Measurements from ENCODE around the gene IFI6.

IFI6 gene

GRCh38 chr1:27662707-27663393 is 9.1 kb downstream of the IFI6 start:
- no peak overlapping the region for H3K4me3 ChIP-seq (replicated peaks in 1 of 2; ENCODE audit: low read depth in 2 of 2, low read length in 2 of 2)
- DNase-seq (ENCODE audit: low read depth in 2 of 2), result peak; percentile 83 to 86
- TF ChIP-seq, protein P1, sequence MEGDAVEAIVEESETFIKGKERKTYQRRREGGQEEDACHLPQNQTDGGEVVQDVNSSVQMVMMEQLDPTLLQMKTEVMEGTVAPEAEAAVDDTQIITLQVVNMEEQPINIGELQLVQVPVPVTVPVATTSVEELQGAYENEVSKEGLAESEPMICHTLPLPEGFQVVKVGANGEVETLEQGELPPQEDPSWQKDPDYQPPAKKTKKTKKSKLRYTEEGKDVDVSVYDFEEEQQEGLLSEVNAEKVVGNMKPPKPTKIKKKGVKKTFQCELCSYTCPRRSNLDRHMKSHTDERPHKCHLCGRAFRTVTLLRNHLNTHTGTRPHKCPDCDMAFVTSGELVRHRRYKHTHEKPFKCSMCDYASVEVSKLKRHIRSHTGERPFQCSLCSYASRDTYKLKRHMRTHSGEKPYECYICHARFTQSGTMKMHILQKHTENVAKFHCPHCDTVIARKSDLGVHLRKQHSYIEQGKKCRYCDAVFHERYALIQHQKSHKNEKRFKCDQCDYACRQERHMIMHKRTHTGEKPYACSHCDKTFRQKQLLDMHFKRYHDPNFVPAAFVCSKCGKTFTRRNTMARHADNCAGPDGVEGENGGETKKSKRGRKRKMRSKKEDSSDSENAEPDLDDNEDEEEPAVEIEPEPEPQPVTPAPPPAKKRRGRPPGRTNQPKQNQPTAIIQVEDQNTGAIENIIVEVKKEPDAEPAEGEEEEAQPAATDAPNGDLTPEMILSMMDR (IDR thresholded peaks at IDR 0.05; ENCODE audit: low read depth, low read length), result peak; percentile 84

DNA sequence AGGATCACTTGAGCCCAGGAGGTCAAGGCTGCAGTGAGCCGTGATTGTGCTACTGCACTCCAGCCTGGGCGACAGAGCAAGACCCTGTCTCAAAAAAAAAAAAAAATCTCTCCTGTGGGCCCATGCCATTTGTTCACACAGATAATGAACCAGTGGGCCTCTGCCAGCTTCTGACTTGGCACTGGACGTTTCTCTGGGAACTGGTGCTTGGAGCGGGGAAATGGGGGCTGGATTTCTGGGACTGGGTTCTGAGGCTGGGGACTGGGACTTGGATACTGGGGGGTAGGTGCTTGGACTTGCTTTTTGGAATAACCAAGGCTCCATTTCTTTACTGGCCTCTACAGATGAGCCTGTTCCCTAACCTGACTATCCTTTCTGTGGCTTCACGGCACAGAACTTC is 9.7 kb downstream of the IFI6 start:
- no peak overlapping the region for H3K4me3 ChIP-seq (replicated peaks in 1 of 2; ENCODE audit: low read depth in 2 of 2, low read length in 2 of 2)
- TF ChIP-seq, protein P1 (IDR thresholded peaks at IDR 0.05; ENCODE audit: low read depth, low read length), result no peak

DNA sequence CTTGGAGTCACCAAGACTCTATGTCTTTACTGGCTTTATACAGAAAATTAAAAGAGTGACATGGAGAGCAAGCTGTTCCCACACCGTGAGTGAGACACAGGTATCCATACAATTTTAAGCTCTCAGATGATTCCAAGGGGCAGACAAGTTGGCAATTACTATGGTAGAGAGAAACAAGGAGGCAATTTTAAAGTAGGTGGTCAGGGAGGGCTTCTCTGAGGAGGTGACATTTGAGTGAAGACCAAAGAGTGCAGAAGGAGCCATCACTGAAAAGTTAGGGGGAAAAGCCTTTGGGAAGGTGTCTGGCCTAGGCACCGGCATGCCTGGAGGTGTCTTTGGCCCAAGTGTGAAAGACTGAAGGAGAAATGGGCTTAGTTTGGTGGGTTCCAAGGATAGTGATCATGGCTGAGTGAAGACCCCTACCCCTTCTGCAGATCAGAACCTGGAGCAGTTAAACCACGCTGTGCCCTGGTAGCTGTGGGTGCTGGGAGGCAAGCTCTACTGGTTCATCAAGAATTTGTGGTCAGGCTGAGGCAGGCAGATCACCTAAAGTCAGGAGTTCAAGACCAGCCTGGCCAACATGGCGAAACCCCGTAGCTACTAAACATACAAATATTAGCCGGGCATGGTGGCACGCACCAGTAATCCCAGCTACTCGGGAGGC is 10.4 kb downstream of the IFI6 start:
- no peak for DNase-seq (ENCODE audit: low read depth in 2 of 2)
- TF ChIP-seq, protein P1 (IDR thresholded peaks at IDR 0.05; ENCODE audit: low read depth, low read length), result no peak
- no peak overlapping the region for H3K4me3 ChIP-seq (replicated peaks in 1 of 2; ENCODE audit: low read depth in 2 of 2, low read length in 2 of 2)

More for the DNA sequence above, 9.7 kb downstream of the IFI6 start:
- DNase-seq (ENCODE audit: low read depth in 2 of 2), result no peak

DNA sequence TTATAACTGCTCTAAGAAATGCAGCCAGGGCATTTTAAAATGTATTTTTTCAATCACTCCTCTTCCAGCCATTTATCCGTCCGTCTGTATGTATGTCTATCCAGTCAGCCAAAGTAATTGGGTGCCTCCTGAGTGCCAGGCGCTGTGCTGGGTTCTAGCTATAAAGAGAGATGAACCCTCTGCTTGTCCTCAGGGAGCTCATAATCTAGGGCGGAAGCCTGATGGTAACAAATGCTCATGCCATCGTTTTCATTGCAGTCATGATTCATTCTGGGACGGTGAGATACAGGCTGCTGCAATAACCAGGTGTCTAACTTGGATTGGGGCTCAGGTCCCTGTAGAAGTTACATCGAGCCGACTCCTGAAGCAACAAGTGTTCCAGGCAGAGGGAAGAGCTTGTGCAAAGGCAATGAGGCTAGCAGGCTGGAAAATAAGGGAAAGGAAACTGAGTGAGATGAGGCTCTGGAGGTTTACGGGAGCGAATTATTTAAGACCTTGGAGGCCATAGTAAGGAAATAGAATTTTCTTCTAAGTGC is 11.6 kb downstream of the IFI6 start:
- no peak for DNase-seq (ENCODE audit: low read depth in 2 of 2)
- TF ChIP-seq, protein P1 (IDR thresholded peaks at IDR 0.05; ENCODE audit: low read depth, low read length), result no peak
- peak overlapping the region; percentile 32 to 39 for H3K4me3 ChIP-seq (replicated peaks in 1 of 2; ENCODE audit: low read depth in 2 of 2, low read length in 2 of 2)

DNA sequence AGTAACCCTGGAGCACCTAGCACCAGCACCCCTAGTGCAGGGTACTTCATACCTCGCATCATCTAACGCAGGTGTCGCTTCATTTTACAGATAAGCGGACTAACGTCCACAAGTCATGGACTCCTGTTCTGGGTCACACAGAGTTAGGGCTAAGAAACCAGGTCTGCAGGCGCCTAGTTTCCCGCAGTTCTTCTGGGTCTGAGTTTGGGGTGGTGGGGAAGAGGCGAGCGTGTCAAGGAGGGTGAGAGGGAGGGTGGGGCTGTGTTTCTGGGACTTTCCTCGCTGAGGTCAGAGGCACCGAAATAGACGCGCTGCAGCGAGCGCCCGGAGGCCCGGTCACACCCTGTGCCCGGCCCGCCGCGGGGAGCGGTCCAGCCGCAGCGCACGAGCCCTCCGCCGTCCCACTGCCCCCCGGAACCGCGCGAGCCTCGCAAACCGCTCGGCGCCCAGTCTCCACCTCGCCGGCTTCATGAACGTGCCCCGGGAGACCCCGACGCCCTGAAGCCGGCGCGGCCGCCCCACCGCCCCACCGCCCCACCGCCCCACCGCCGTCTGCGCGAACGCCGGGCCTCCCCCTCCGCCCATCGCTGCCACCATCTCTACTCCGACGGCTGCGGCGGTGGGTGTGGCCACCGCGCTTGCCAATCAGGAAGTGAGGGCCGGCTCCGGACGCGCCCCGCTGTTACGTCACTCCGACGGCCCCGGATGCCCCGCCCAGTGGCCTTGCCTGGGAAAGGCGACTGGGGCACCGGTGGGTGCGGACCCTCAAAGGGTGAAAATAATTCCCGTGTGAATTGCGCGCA is 12.3 kb downstream of the IFI6 start:
- TF ChIP-seq, protein P1 (IDR thresholded peaks at IDR 0.05; ENCODE audit: low read depth, low read length), result no peak
- peak; percentile 83 to 85 for DNase-seq (ENCODE audit: low read depth in 2 of 2)
- peak overlapping the region; percentile 32 to 39 for H3K4me3 ChIP-seq (replicated peaks in 1 of 2; ENCODE audit: low read depth in 2 of 2, low read length in 2 of 2)

DNA sequence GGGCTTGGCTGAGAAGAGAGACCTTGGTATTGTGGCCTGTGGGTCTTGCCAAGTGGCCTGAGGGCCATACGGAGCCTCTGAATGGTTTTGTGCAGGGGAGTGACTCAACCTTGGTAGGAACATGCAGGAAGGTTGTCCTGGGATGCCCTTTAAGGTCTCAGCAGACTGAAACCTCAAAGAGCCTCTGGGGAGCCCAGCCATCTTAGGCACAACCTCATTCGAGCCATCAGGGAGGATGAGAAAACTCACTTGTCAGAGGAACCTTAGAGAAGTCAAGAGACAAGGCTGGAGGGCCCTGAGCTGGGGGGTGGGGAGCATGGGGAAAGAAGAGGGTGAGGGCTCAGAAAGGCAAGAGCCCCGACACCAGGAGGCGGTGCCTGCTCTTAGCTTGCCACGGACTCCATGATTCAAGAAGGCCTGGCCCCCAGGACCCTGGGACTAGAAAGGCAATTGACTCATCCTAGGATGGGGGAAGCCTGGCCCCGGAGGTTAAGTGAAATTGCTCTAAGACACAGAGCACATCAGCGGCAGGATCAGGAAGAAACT is 13.0 kb downstream of the IFI6 start:
- peak overlapping the region in 1 of 2 donors; percentile 39 for H3K4me3 ChIP-seq (replicated peaks in 1 of 2; ENCODE audit: low read depth in 2 of 2, low read length in 2 of 2)
- DNase-seq (ENCODE audit: low read depth in 2 of 2), result peak; percentile 63 to 90
- TF ChIP-seq, protein P1 (IDR thresholded peaks at IDR 0.05; ENCODE audit: low read depth, low read length), result no peak
